D721Med (cell line): ENCODE results near the gene TMEM135.

Experiments
- DNase-seq: peaks from one replicate; pipeline ENCODE4 v3.0.0; 2011; ENCODE audit warnings: low spot score; ENCODE audit not compliant: insufficient read length
- FAIRE-seq: peaks from 2 replicates; lab custom pipeline; 2011; peaks lifted over from hg19 to GRCh38; lab: Jason Lieb, UNC
- TF ChIP-seq, protein P1 (sequence below): IDR thresholded peaks from 2 replicates; pipeline ENCODE4 v1.5.1; 2012; ENCODE audit warnings: mild to moderate bottlenecking, control low read depth; ENCODE audit not compliant: insufficient read depth; ENCODE audit errors: missing control alignments

Gene TMEM135

GRCh38 chr11:87324817-87325489 lies 287.2 kb downstream of the TMEM135 start:
- FAIRE-seq (no peak), DNase-seq (no peak)
- TF ChIP-seq, protein P1, sequence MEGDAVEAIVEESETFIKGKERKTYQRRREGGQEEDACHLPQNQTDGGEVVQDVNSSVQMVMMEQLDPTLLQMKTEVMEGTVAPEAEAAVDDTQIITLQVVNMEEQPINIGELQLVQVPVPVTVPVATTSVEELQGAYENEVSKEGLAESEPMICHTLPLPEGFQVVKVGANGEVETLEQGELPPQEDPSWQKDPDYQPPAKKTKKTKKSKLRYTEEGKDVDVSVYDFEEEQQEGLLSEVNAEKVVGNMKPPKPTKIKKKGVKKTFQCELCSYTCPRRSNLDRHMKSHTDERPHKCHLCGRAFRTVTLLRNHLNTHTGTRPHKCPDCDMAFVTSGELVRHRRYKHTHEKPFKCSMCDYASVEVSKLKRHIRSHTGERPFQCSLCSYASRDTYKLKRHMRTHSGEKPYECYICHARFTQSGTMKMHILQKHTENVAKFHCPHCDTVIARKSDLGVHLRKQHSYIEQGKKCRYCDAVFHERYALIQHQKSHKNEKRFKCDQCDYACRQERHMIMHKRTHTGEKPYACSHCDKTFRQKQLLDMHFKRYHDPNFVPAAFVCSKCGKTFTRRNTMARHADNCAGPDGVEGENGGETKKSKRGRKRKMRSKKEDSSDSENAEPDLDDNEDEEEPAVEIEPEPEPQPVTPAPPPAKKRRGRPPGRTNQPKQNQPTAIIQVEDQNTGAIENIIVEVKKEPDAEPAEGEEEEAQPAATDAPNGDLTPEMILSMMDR = no peak

DNA sequence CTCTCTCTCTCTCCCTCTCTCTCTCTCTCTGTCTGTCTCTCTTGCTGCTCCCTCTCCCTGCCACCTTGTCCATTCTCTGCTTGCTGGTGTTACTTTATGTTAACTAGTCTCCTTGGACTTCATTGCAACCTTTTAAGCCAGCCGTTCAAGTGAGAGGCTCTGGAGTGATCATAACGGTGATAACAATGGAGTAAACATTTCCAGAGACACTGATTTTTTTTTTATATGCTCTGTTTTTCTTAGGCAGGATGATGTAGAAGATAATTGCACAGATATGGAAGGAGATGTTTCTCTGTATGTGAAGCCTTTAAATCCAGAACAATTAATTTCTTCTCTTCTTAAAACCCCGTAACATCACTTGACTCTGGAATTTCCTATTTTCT lies 287.7 kb downstream of the TMEM135 start:
- FAIRE-seq = no peak
- TF ChIP-seq, protein P1 = no peak
- DNase-seq = no peak

GRCh38 chr11:87326594-87326993 lies 288.9 kb downstream of the TMEM135 start:
- TF ChIP-seq, protein P1 = no peak
- DNase-seq = no peak
- no peak for FAIRE-seq

DNA sequence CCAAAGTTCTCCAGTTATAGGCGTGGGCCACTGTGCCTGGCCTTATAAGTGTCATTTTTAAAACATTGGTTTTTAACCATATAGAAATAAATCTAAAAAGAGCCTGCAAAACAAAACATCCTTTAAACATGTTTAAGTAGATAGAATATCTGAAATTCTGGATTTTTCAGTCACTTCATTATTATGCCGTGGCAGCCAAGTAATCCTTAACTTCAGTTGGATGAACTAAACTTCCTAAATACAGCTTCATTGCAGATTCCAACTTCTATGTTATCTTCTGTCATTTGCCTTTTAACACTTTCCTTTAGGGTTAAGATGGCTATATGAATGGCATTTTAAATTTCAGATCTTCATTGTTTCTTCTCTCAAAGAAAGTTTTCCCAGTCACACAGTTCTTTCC lies 291.4 kb downstream of the TMEM135 start:
- FAIRE-seq = no peak
- DNase-seq = no peak

DNA sequence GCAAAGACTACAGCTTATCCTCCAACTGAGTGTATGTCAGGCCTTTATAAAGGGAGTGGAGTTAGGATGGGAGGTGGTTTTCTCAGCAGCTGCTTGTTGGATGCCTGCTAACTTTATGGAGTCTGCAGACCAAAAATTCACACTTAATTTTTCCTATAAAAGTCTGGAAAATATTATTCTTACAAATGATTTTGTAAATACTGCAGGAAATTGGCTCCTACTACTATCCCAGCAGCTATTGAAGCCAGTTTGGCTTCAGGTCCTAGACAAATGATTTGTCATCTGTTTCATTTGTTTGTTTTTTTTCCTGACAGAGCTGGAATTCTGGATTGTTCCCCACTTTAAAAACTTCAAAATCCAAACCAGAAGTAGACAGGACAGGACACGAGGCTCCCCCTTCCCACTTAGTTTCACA lies 292.5 kb downstream of the TMEM135 start:
- FAIRE-seq (no peak), DNase-seq (no peak)
- TF ChIP-seq, protein P1 = no peak

More for the DNA sequence above, 291.4 kb downstream of the TMEM135 start:
- TF ChIP-seq, protein P1 = no peak

DNA sequence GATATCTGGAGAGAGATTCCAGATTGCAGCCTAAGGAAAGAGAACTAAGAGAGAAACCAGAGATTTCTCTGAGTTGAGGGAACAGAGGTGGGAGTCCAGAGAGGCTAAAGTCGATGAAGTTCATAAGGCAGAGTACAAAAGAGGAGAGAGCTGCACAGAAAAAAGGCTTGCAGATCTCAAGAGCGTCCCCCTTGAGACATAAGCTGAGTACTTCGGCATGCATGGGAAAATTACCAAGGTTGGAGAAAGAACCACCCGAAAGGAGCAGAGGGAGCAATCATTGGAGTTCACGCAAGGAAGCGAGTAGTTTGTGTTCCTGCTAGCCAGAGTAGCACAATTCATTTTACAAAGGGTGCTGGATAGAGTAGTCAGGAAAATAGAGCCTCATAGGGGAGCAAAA lies 293.5 kb downstream of the TMEM135 start:
- TF ChIP-seq, protein P1 = no peak
- FAIRE-seq = no peak
- DNase-seq = no peak

DNA sequence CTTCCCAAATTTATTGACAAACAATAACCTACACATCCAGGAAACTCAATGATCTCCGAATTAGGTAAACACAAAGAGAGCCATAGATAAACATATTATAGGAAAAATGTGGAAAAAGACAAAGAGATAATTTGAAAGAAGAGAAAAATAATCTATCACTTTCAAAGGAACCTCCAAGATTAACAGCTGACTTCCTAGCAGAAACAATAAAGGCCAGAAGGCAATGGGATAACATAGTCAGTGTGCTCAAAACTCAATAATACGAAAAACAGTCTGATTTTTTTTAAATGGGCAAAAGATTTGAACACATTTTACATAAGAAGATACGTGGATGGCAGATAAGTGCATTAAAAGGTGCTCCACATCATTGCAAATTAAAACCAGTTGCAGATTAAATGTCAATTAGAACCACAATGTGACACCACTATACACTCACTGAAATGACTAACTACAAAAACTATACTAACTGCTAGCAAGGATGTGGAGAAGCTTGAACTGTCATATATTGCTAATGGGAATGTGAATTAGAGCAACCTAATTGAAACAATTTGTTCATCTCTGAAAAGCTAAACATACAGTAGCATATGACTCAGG lies 300.4 kb downstream of the TMEM135 start:
- FAIRE-seq (no peak), DNase-seq (no peak)
- TF ChIP-seq, protein P1 = no peak
